IPS-11a (cell line): Measurements from ENCODE around the gene PDE4B.

Source experiments
- H3K4me3 ChIP-seq: one replicate; pipeline ENCODE4 v1.5.1; 2013; ENCODE audit warnings: low read depth, low read length, control low read depth

The PDE4B gene

GRCh38 chr1:66275601-66276023, 482.9 kb downstream of the PDE4B start:
- no peak overlapping the region for H3K4me3 ChIP-seq

DNA sequence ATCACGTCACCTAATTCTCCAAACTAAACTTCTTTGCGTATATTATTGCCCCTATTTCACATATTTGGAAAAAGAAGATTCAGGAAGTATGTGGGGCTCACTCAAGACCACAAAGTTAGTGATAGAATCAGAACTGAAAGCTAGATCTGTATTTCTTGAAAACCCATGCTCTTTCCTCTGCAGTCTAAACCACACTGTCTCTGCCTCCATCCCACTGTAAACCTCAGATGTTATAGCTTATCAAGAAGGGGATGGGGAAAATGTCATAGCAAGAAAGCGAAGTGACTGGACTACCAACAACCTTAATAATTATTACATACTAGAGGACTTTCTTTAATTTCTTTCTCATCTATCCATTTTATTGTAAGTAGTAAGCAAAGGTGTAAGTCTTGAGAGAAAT, 483.5 kb downstream of the PDE4B start:
- no peak overlapping the region for H3K4me3 ChIP-seq

- no peak overlapping the region for H3K4me3 ChIP-seq
These were observed 485.7 kb downstream of the PDE4B start for GRCh38 chr1:66278260-66279021.

DNA sequence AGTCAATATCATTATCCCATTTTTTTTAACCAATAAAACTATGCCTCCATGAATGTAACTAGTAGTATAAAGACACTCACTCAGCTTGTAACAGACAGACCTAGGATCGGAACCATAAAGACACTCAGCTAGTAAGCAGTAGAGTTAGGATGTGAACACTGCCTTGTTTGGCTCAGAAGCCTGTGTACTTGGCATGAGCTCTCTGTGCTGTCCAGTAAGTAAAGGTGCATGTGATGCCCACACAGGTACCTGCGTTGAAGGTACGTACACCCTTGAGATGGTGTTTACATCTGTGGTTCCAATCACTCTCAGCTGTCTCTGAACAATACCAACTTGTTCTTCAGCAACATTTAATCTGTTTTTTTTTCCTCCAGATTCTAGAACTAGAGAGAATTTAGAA, 489.1 kb downstream of the PDE4B start:
- no peak overlapping the region for H3K4me3 ChIP-seq

- H3K4me3 ChIP-seq: no peak overlapping the region
These were observed 489.7 kb downstream of the PDE4B start for GRCh38 chr1:66282343-66282852.

DNA sequence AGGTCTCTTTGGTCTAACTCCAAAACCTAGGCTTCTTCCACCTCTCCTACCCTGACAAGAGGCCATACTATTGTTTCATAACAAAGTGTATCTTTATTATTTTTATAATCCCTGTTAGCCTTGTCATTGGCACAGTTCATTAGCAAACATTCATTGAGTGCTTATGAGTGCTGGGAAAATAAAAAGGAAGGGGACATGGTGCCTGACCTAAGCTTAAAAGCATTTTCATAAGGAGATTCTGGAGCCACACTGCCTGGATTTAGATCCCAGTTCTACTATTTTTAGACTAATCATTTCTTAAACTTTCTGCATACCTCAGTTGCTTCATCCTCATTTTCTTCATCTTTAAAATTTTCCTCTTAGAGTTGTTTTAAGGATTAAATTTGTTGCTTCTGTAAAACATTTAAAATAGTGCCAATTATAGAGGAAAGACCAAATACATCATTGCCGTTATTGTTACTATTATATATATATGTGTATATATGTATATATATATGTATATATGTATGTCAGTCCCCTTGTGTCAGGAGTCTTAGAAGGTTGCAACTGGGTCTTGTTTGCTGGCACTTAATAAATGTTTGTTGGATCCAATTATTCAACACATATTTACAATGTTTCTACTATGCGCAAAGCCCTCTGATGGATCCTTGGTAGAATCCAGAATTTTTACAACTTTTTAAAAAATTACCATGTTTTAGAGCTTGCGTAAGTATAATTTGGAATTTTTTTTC, 490.4 kb downstream of the PDE4B start:
- no peak overlapping the region for H3K4me3 ChIP-seq

GRCh38 chr1:66283622-66284041, 490.9 kb downstream of the PDE4B start:
- no peak overlapping the region for H3K4me3 ChIP-seq

DNA sequence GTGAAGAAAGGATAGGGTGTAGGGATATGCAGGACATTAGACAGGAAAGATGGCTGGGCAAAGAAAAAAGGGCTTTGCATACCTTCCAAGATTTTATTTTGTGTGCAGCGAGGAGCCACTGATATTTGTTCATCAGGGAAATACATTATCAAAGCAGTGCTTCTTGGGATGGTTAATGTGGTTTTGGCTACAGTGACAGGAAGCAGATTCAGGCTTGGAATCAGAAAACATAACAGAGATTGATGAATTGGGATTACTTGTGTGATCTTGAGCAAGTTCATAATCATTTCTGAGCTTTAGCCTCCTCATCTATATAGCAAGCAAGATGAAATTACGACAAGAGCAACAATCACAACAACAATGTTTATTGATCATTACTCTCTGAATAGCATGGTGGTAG, 492.1 kb downstream of the PDE4B start:
- H3K4me3 ChIP-seq: no peak overlapping the region

GRCh38 chr1:66285618-66286270, 493.0 kb downstream of the PDE4B start:
- no peak overlapping the region for H3K4me3 ChIP-seq

- H3K4me3 ChIP-seq: no peak overlapping the region
These were observed 493.6 kb downstream of the PDE4B start for GRCh38 chr1:66286307-66286706.

DNA sequence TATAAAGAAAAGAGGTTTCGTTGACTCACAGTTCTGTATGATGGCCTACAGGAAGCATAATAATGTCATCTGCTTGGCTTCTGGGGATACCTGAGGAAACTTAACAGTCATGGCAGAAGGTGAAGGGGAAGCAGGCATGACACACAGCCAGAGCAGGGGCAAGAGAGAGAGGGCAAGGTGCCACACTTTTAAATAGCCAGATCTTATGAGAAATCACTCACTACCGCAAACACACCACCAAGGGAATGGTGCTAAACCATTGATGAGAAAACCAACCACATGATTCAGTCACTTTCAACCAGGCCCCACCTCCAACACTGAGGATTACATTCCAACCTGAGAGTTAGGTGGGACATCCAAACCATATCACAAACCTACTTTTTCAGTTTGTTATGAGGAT, 495.4 kb downstream of the PDE4B start:
- H3K4me3 ChIP-seq: no peak overlapping the region

DNA sequence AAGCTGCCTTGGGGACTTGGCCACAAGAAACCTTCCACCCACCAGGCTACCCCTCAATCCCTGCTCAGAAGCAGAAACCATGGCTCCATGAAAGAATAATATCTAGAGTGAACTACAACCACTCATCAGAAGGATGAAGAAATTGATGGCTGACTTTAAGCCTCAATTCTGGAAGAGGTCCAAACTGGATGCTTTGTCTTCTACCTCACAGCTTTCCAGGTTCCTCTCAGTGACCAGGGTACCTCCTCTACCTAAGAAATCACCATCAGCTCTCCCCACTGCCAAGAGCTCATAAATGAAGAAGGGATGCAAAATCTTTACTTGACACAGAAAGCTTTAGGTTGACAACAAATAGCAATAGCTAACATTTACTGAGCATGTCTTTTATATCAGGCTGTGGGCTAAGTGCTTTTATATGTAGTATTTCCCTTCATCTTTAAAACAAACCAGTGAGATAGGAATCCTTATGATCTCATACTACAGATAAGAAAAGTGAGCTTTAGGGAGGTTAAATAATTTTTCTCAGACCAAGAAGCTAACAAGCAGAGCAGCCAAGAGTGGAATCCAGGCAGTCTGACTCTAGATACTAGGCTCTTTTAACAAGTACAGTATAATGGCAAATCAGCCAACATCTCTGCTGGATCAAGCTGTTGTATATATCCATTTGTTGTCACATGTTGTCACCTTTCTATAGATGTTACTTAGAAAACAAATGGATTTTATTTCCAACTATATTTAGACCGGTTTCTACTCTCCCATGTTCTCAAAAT, 498.3 kb downstream of the PDE4B start:
- H3K4me3 ChIP-seq: no peak overlapping the region

DNA sequence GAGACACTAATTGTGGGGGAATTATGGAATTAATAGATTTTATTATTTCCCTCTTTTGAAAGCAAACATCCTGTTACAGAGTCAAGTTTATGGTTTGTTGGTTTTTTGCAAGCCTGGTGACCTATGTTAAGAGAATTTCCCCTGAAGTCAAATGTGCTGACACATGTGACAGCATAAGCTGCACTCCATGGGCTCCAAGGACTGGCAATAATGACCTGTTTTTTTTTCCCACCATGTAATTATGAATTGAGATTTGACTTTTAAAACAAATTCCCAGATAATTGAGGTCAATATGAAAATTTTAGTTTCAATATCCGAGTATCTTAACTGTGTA, 498.8 kb downstream of the PDE4B start:
- no peak overlapping the region for H3K4me3 ChIP-seq

DNA sequence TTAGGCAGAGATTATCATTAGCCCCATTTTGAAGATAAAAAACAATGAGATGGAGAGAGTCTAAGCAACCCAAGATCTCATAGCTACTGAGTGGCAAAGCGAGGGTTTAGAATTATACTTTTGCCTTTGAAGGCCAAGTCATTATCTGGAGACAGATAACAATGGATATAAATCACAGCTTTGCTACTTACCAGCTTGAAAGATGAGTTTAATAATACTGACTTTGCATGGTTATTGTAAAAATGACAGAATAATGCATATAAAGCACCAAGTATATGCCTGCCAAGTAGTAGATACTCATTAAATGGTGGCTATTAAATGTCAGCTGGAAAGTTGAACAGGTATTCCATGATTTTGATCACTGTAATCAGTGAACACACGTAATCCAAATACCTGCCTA, 499.6 kb downstream of the PDE4B start:
- no peak overlapping the region for H3K4me3 ChIP-seq

- H3K4me3 ChIP-seq: no peak overlapping the region
These were observed 500.2 kb downstream of the PDE4B start for GRCh38 chr1:66292944-66293343.

DNA sequence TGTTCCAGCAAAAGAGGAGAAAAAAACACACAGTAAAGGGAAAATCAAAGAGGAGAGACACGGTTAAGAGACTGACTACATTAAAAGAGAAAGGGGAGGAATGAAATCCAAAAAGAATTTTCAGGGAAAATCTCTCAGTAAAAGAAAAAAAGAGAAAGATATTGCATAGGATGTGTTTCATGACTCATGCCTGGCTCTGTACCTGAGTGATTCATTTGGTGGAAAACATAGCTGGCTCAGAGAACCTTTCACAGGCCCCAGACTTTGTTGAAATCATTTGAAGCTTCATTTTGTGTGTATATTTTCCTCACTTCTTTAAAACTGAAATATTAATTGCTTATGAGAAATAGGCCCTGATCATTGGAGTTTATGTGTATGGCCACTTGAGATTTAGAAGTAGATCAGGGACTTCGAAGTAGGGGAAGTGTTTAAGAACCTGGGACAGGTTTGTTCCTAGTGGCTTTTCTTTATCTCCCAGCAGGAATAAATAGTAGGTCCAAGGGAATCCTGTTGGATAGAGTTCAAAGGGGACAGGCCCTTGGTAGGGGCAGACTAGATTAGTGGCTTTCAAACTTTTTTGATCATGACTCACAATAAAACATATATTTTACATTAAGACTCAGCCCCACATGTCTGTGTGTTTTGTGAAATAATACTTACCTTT, 502.1 kb downstream of the PDE4B start:
- no peak overlapping the region for H3K4me3 ChIP-seq

GRCh38 chr1:66295803-66296202, 503.1 kb downstream of the PDE4B start:
- no peak overlapping the region for H3K4me3 ChIP-seq

DNA sequence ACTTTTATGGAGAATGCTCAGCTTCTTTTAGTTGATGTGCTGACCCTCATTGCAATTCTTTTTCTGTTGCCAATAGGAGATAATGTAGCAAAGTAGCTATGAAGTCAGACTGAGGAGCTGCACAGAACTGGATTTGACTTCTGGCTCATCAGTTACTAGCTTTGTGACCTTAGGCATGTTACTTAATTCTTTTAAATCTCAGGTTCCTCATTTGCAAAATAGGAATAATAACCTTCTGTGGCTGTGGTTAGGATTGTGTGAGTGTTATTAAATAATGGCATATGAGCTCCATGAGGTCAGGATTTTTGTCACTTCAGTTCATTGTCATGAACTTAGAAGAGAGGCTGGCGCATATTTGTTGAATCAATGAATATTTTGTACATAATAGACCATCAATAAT, 503.7 kb downstream of the PDE4B start:
- H3K4me3 ChIP-seq: no peak overlapping the region

DNA sequence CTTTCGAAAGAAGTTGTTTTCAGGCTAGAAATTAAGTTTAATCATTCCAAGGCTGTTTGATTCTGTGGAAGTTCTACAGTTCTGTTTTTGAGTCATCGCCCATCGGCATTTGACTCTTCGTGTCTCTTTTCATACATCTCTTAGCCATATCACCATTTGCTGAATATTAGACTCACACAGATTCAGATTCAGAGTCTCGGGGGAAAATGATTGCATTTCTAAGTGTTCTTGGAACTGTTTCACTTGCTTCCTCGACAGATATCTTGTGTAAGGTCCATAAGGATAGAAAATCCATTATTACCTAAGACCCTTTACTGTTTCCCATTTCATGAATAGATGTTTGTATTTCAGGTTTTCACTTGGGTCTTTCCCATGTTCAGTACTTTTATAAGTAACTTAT, 504.3 kb downstream of the PDE4B start:
- H3K4me3 ChIP-seq: no peak overlapping the region

- H3K4me3 ChIP-seq: no peak overlapping the region
These were observed 505.8 kb downstream of the PDE4B start for GRCh38 chr1:66298464-66298863.
